Pulmonary artery endothelial cell (primary cell): ENCODE results near the gene CACNA1D. TPM values are rescaled to one million over a fixed set of nuclear protein-coding genes. Genes with fewer than 3 reads are reported as not detected.

Source experiments
- DNase-seq: peaks from one replicate; pipeline ENCODE4 v3.0.0-alpha.2; 2011; ENCODE audit warnings: low read depth, low spot score
- total RNA-seq: library from RNA; depleted of rRNA; stranded (reverse); fragments of >200 nt; gene quantifications from 2 replicates; pipeline ENCODE4 v1.2.3, GENCODE V29; 2014

The CACNA1D gene
- total RNA-seq, 1 donor from 2014 or later, result not detected

DNA sequence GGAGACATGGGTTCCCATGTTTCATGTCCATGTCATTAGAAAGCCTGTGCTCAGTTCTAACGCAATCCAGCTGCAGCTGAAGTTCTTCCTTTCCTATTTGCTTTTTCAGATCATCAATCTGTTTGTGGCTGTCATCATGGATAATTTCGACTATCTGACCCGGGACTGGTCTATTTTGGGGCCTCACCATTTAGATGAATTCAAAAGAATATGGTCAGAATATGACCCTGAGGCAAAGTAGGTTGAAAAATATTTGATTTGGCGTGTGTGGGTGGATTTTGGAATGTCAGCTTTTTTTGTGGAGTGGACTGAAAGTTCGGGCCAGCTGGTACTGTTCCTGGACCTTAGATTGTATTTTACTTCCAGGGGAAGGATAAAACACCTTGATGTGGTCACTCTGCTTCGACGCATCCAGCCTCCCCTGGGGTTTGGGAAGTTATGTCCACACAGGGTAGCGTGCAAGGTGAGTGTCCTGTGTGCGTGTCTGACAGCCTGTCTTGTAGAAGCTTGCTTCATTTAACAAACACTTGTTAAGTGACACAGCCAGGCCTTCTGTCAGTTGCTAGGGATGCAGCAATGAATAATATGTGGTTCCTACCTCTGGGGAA lies 282.2 kb downstream of the CACNA1D start:
- no peak for DNase-seq

DNA sequence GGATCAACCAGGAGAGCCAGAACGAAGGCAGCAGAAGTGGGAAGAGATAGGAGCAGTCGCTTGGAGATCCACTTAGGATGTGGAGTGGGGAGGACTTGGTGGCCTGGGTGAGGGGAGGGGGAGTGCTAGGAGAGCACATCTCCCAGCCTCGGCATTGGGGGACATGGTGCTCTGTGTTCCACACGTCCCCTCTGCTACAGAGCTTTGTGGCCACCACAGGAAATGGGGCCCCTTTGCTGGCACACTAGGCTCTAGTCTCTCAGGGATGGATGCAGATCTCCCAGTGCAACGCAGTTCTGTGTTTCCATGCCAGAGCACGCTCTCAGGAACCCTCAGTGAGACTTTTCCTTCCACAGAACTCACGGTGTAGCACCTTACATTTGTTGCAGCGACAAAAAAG lies 283.1 kb downstream of the CACNA1D start:
- DNase-seq, result no peak

GRCh38 chr3:53778153-53778552 lies 283.7 kb downstream of the CACNA1D start:
- no peak for DNase-seq

DNA sequence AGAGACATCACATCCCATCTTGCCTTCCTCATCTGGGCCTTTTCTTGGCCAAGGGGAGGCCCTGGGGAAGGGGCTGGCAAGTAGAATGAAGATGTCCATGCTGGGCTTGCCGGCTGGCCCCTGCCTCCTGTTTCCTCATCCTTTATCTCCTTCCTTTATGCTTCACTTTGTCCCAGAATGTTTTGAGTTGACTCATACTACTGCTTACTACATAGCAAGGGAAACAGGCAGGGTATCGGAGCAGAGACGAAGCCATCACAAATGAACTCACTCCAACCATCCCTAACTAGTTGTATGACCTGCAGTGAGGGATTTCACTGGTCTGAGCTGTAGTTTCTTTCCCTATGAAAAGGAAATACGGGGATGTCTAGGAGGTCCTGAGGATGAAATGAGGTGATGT lies 285.8 kb downstream of the CACNA1D start:
- no peak for DNase-seq

DNA sequence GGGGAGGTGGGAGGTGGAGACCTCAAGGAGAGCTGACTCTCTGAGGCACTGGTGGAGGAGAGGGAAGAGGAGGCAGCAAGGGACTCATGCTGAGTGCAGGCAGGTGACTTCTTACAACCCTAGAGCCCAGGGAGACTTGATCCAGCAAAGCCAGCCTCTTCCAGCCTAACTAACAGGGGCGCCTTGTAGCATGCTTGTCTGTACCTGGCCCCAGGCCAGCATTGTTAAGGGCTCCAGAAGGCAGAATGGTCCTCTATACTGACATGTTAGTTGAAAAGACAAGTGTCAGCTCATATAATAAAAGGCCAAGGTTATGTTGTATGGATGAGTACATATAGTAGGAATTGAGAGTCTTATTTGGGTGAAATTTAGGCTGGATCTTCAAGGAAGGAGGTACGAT lies 286.4 kb downstream of the CACNA1D start:
- no peak for DNase-seq

- no peak for DNase-seq
Observed at GRCh38 chr3:53787016-53787415, 292.6 kb downstream of the CACNA1D start.

- no peak for DNase-seq
Observed at GRCh38 chr3:53788038-53788437, 293.6 kb downstream of the CACNA1D start.

- no peak for DNase-seq
Observed at GRCh38 chr3:53789459-53789858, 295.0 kb downstream of the CACNA1D start.

DNA sequence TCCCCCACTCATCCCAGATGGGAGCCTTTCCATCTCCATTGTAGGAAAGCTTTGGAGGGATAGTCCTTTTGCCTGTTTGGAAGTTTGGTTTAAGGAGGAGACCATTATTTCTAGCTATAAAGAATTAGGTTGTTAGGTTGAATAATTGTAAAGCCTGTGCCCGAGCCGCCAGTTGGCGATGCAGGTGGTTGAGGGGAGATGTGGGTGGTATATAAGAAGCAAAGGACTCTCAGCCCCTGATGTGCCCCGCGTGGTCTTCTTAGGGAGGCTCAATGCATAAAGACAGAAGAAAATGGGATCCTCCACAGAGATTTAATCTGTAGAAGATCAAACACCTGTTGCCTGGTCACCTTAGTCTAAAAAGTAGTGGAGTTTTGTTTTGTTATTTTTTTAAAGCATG lies 296.1 kb downstream of the CACNA1D start:
- DNase-seq, result no peak

DNA sequence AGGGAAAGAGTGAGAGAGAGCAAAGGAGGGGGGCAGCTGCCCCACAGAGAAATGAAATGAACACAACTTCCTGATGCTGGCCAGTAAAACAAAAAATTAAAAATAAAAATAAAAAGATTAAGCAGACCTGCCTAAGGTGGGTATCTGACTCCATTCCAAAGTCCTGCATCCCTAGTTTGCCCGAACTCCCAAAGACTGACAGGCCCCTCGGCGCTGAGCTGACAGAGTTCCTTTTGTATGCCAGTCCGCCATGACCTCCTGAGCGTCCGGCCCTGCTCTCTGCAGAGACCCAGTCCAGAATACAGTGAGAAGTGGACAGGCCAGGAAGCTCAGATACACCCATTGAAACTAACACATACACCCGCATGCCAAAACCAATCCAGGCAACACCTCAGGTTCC lies 296.9 kb downstream of the CACNA1D start:
- DNase-seq, result no peak

DNA sequence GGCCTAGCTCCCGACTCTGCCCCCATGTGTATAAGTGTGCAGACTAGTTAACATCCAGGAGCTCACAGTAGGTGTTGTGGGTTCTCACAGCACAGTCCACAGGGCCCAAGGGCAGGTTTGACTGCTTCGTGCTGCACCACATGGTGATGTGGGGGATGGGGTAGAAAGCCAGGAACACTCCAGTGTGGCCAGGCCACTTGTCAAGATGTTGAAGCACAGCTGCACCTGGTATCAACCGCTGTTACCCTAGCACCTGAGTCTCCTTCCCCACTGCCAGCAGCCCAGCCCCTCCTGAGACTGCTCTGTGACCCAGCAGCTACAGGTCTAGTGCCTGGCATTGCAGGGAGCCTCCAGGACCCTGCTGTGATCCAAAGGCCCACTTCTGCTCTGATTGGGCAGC lies 298.5 kb downstream of the CACNA1D start:
- no peak for DNase-seq

GRCh38 chr3:53794597-53794996 lies 300.2 kb downstream of the CACNA1D start:
- no peak for DNase-seq

- DNase-seq, result no peak
Observed at GRCh38 chr3:53795176-53795575, 300.8 kb downstream of the CACNA1D start.

DNA sequence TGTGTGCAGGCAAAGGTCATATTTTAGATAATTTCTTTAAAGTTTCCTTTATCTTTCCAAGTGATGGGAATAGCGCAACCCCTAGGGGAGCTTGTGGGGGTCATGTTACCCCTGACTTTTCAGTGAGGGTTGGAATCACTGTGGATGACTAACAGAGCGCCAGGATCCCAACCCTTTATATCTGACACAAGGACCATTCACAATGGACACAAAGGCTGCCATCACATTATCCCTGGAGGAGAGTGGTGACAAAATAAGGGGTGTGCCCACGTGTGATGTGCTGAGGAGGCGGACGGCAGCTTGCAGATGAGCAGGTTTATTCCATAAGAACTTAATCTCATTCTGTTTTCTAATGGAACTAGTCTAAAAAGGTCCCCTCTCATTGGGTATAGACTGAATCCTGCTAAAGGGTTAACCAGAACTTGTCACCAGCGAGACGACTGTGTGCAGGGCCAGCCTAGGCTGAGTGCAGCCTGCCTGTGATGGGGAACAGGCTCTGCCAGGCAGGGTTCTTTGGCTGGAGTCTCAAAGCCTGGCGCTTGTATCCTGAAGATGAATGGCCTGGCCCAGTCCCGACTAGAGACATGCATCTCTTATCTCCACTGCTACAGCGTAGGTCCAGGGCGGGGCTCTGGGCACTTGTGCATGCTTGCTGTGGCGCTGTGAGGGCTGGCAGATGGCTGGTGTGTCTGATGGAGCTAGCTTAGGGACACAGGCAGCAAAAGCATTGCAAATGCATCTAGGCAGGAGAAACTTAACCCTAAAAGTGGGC lies 301.6 kb downstream of the CACNA1D start:
- DNase-seq, result no peak

DNA sequence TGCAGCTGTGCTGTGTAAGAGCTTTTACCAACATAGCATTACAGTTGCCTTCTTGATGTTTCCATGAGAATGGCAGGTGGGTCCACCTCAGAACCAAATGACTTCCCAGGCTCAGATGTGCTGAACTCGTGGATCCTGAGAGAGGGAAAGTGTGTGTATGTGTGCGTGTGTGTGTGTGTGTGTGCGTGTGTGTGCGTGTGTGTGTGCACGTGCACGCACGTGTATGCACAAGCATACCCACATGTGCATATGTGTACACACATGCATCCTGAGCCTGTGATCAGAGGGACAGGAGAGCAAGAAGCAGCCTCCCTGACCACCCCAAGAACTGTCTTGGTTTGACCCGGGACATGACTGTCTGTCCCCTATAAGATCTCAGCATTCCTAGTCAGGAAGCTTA lies 303.7 kb downstream of the CACNA1D start:
- DNase-seq, result no peak

- DNase-seq, result no peak
Observed at GRCh38 chr3:53799338-53799865, 305.0 kb downstream of the CACNA1D start.

- no peak for DNase-seq
Observed at GRCh38 chr3:53800041-53800906, 305.9 kb downstream of the CACNA1D start.

DNA sequence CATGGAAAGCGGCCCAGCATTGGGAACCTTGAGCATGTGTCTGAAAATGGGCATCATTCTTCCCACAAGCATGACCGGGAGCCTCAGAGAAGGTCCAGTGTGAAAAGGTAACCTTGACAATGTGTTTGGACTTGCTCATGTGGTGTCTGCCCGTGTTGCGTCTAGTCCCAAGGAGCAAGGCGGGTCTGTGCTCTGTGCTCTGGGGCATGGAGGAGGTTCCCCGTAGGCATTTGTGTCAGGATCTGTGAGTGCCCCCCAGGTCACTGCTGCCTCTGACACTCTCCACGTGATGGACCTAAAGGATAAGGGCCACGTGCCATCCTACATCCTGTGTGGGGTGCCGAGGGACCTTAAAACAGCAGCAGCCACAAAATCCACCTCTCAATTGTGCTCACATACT lies 306.9 kb downstream of the CACNA1D start:
- no peak for DNase-seq

- DNase-seq, result no peak
Observed at GRCh38 chr3:53802256-53802880, 308.0 kb downstream of the CACNA1D start.

GRCh38 chr3:53803124-53803815 lies 308.9 kb downstream of the CACNA1D start:
- no peak for DNase-seq
